H4 (cell line): ENCODE results near the gene CNGA4. TPM values are rescaled to one million over a fixed set of nuclear protein-coding genes. Genes with fewer than 3 reads are reported as not detected.
A peak's percentile ranks its signal among the peaks of the same experiment; 100 is the strongest.

Experiments
- DNase-seq: peaks from one replicate; pipeline ENCODE4 v3.0.0-alpha.2; 2015; ENCODE audit warnings: low spot score
- total RNA-seq: library from RNA; depleted of rRNA; stranded (reverse); fragments of >200 nt; shearing (Covaris generic); gene quantifications from 2 replicates; pipeline ENCODE4 v1.2.3, GENCODE V29; 2014; rRNA removed

Gene CNGA4
- total RNA-seq, result not detected in 2 replicates

DNA sequence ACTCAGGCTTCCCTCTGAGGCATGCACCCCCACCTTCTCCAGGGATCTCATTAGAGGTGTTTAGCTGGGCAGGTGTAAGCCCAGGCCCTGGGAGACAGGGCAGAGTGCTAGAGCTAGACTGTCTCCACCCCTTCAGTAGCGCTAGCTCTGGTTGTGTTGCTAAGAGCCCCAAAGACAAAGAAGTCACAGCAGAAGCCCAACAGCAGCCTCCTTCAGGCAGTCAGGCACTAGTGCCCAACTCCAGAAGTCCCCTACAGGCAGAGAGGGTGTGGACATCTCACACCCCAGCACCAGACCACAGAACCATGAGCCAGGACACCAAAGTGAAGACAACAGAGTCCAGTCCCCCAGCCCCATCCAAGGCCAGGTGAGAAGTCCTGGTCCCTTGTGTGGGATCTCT lies at the start of gene CNGA4:
TSS of gene CNGA4 (plus strand) at position 188 of the 400 bp plus-strand sequence. CDS start at position 306, 118 bp downstream.
- DNase-seq, result no peak

GRCh38 chr11:6191742-6192141 lies 47.1 kb upstream of the CNGA4 start:
- no peak for DNase-seq

- no peak for DNase-seq
Measured at GRCh38 chr11:6194065-6194581, 44.8 kb upstream of the CNGA4 start.

DNA sequence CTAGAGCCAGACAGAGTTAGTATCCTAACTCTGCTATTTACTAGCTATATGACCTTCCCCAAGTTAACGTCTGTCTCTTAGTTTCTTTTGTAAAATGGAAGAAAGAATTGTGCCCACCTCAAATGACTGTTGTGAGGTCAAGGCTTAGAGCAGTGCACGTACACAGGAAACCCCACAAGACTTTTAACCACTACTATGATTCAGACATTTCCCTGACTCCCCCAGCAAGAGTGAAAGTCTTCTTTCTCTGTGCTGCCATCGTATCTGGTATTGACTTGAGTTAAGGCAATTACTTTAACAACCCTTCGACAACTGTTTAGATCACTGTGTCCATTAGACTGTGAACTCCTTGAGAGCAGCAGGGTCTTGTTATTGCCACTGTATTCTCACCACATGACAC lies 42.5 kb upstream of the CNGA4 start:
- no peak for DNase-seq

DNA sequence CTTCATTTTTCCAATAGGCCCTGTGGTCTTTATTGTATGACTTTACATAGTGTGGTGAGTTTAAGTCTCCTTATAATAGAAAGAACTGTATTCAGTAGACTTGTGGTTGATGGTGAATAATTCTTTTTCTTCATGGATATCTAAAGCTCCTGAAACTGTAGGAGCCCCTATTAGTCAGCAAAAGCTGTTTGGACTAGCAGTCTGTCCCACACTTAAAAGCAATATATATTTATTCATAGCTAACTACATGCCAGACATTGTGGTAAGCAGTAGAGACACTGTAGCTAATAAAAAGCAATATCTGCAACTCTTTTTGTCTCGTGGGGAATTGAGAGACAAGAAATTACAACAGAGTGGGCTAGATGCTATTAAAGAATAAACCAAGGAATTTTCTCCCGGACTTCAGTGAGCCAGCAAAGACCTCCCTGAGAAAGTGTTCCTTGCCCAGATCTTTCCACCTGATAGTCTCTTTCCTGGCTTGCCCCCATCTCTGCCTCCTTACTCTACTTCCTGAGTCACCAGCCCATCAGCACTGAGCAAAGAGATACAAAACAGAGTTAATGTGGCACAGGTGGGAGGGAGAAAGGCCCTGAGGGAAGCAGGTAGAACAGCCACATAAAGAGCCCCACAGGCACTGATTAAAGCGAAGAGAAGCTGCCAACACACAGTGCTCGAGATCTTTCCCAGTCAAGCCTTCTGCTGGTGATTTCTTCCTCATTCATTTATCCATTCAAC lies 41.3 kb upstream of the CNGA4 start:
- DNase-seq, result no peak

GRCh38 chr11:6199174-6199810 lies 39.6 kb upstream of the CNGA4 start, which contains the start of gene OR52W1:
Gene OR52W1, plus strand, starts transcription at chr11:6199224. Its CDS starts 0 bp downstream, at chr11:6199224.
- DNase-seq, result no peak

DNA sequence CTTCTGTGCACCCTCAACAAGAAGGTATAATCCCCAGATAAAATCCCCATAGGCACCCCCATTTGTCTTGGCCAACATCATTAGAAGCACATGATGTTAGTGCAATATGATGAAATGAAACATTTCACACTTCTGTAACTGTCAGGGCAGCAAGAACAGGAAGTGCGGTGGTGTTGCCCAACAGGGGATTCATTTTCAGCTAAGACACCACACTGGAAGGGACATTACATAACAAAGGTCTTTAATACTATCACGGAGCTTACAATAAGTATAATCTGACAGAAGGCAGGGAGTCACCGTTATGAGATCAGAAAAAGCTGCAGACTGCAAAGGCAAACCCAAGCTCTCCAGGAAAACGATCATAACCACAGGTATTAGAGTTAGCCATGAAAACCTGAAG lies 37.9 kb upstream of the CNGA4 start:
- no peak for DNase-seq

DNA sequence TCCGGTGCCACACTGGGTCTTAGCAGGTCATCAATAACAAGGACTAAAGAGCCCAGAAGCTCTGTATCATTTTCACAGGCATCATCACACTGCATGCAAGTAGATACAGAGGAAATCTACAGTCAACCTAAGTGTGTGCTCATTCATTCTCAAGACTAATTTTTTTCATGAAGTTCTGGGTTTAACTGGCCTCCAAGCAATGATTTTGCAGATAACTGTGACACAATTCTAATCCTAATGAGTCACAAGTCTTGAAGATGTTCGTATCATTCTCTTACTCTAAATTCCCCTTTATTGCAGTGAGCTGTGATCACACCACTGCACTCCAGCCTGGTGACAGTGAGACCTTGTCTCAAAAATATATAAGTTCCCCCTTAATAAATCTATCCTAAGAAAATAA lies 37.4 kb upstream of the CNGA4 start:
- no peak for DNase-seq

DNA sequence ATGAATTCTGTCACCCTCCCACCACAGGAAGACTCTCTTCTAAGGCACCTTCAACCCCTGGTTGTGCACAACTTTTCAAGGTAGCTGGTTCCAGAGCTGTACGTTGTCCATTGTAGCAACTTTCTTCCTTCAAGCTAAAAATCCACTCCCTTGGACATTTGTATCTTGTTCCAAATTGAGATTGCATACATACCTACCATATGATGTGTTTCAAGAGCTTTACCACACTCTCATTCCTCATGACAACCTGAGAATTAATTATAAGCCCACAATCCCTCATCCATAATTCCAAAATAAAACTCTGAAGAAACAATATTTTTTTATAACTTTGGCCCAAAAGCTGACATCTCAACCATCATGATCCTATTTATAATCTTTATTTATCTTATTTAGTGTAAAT lies 36.8 kb upstream of the CNGA4 start:
- DNase-seq, result no peak

DNA sequence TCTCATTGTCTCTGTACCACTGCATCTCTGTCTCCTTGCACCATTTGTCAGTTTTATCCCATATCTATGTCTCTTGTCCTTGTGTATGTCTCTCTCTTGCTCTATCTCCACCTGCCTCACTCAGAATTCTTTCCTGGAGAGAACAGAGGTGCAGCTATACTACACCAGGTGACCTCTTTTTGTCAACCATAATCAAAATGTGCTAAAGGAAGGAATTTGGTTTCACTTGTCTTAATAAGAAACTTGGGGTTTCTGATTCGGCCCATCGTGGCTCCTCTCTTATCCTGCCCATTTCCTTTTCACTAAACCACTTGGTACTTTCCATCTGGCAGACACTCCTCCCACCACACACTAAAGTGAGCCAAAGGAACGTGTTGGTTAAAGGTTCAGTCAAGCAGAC lies 35.6 kb upstream of the CNGA4 start:
- no peak for DNase-seq

- no peak for DNase-seq
Measured at GRCh38 chr11:6204706-6205105, 34.2 kb upstream of the CNGA4 start.

GRCh38 chr11:6205366-6205765 lies 33.5 kb upstream of the CNGA4 start, which contains the start of gene C11orf42:
Gene C11orf42, plus strand, starts transcription at chr11:6205557. Its CDS starts 59 bp downstream, at chr11:6205616.
- DNase-seq, result no peak

DNA sequence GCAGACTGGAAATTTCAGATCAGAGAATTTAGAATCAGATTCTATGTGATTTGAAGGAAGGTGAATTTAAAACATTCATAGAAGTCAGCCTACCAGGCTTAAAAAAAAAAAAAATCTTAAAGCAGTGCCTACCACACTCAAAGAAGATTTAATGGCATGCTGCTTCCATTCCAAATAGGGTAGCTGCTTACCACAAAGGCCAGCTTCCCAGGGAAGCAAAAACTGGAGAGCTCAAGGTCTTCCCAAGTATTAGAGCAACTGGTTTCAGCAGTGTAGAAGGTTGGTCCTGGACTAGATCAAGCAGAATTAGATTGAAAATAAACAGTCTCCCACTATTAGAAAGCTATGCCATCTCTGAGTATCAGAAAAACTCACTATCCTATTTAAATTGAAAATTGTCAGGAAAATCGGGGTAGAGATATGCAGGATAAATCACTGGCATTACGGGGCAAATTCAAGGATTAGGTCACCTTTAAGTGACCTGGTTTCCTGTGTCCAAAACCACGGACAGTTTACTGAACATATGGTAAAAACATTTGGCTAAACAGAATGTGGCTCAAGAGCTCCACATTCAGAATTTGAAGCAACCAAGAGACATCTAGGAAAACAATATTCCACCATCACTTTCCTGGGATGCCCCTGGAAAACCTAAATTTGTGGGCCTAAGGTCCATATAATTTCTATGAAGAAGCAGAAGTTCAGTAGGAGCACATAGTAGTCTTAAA lies 32.3 kb upstream of the CNGA4 start:
- no peak for DNase-seq

GRCh38 chr11:6209801-6210200 lies 29.1 kb upstream of the CNGA4 start:
- no peak for DNase-seq

- no peak for DNase-seq
Measured at GRCh38 chr11:6210274-6210955, 28.5 kb upstream of the CNGA4 start.

GRCh38 chr11:6214530-6214929 lies 24.4 kb upstream of the CNGA4 start:
- no peak for DNase-seq

- no peak for DNase-seq
Measured at GRCh38 chr11:6216501-6216900, 22.4 kb upstream of the CNGA4 start.

- DNase-seq, result no peak
Measured at GRCh38 chr11:6217722-6218121, 21.2 kb upstream of the CNGA4 start.

GRCh38 chr11:6219359-6219758 lies 19.5 kb upstream of the CNGA4 start:
- peak; percentile 46 for DNase-seq

DNA sequence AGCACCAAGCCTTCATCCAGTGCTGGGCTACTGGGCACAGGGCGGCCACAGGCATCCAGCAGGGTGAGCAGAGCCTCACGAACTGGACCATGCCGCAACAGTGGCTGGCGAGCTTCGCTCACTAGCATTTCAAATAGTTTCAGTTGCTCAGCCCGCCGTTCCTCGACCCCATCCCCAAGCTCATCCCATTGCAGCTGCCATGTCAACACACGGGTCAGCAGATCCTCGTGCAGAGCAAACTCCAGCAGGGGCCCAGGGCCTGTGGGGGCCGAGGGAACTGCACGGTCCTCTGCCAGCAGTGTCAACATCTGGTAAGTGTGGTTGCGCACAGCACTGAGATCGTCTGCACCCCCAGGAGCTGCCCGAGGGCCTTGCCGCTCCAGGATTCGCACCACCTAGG lies 15.0 kb upstream of the CNGA4 start:
- DNase-seq, result no peak

- no peak for DNase-seq
Measured at GRCh38 chr11:6224421-6224820, 14.5 kb upstream of the CNGA4 start.

GRCh38 chr11:6225024-6225423 lies 13.9 kb upstream of the CNGA4 start:
- no peak for DNase-seq
